ENCODE measurements around the gene SUPT20HL2. TPM values are rescaled to one million over a fixed set of nuclear protein-coding genes. Genes with fewer than 3 reads are reported as not detected.

SUPT20HL2 gene
- total RNA-seq, 4 donors from 2014 or later = 0.19 TPM; not detected in 3

- DNase-seq (ENCODE audit: low spot score) (no peak), ATAC-seq (ENCODE audit: low FRiP score) (no peak)
- TF ChIP-seq CTCF (IDR thresholded peaks at IDR 0.05) = no peak
Measured at GRCh38 chrX:24343719-24344118, 29.9 kb upstream of the SUPT20HL2 start.

- TF ChIP-seq CTCF (IDR thresholded peaks at IDR 0.05) = no peak
- no peak for DNase-seq (ENCODE audit: low spot score)
Measured at GRCh38 chrX:24341795-24342194, 27.9 kb upstream of the SUPT20HL2 start.

GRCh38 chrX:24340501-24340900, 26.6 kb upstream of the SUPT20HL2 start:
- TF ChIP-seq CTCF (IDR thresholded peaks at IDR 0.05) = no peak
- ATAC-seq (ENCODE audit: low FRiP score) = no peak
- no peak for DNase-seq (ENCODE audit: low spot score)

More at GRCh38 chrX:24341795-24342194, 27.9 kb upstream of the SUPT20HL2 start:
- no peak for ATAC-seq (ENCODE audit: low FRiP score)

- TF ChIP-seq CTCF (IDR thresholded peaks at IDR 0.05) = no peak
- no peak for DNase-seq (ENCODE audit: low spot score)
- ATAC-seq (ENCODE audit: low FRiP score) = no peak
Measured at GRCh38 chrX:24339911-24340310, 26.0 kb upstream of the SUPT20HL2 start.

- no peak for TF ChIP-seq CTCF (IDR thresholded peaks at IDR 0.05)
- ATAC-seq (ENCODE audit: low FRiP score) (no peak), DNase-seq (ENCODE audit: low spot score) (no peak)
Measured at GRCh38 chrX:24335871-24336270, 22.0 kb upstream of the SUPT20HL2 start.

GRCh38 chrX:24334461-24334860, 20.6 kb upstream of the SUPT20HL2 start:
- no peak for DNase-seq (ENCODE audit: low spot score)
- no peak for TF ChIP-seq CTCF (IDR thresholded peaks at IDR 0.05)
- ATAC-seq (ENCODE audit: low FRiP score) = no peak

GRCh38 chrX:24333371-24333770, 19.5 kb upstream of the SUPT20HL2 start:
- ATAC-seq (ENCODE audit: low FRiP score) = no peak
- no peak for DNase-seq (ENCODE audit: low spot score)
- TF ChIP-seq CTCF (IDR thresholded peaks at IDR 0.05) = no peak
